CD4-positive, alpha-beta T cell treated with Interleukin-4 for 4 hours (primary cell): Measurements from ENCODE around the gene ESYT2.
"Not testable (repeated sequence)": the region's sequence is repeated elsewhere in the genome, so short reads cannot be mapped to it uniquely, and the experiment has no call there.

Experiments used
- DNase-seq: peaks from one replicate; pipeline ENCODE4 v3.0.0-alpha.2; 2020

ESYT2 gene, protein sequence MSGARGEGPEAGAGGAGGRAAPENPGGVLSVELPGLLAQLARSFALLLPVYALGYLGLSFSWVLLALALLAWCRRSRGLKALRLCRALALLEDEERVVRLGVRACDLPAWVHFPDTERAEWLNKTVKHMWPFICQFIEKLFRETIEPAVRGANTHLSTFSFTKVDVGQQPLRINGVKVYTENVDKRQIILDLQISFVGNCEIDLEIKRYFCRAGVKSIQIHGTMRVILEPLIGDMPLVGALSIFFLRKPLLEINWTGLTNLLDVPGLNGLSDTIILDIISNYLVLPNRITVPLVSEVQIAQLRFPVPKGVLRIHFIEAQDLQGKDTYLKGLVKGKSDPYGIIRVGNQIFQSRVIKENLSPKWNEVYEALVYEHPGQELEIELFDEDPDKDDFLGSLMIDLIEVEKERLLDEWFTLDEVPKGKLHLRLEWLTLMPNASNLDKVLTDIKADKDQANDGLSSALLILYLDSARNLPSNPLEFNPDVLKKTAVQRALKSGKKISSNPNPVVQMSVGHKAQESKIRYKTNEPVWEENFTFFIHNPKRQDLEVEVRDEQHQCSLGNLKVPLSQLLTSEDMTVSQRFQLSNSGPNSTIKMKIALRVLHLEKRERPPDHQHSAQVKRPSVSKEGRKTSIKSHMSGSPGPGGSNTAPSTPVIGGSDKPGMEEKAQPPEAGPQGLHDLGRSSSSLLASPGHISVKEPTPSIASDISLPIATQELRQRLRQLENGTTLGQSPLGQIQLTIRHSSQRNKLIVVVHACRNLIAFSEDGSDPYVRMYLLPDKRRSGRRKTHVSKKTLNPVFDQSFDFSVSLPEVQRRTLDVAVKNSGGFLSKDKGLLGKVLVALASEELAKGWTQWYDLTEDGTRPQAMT

GRCh38 chr7:158829342-158830210 lies at the start of gene ESYT2:
TSS of gene ESYT2 (minus strand) at chr7:158829509. CDS start at chr7:158829418, 91 bp downstream.
- DNase-seq = peak; percentile 98

GRCh38 chr7:158878151-158879079 lies 49.1 kb upstream of the ESYT2 start:
- not testable (repeated sequence) for DNase-seq

DNA sequence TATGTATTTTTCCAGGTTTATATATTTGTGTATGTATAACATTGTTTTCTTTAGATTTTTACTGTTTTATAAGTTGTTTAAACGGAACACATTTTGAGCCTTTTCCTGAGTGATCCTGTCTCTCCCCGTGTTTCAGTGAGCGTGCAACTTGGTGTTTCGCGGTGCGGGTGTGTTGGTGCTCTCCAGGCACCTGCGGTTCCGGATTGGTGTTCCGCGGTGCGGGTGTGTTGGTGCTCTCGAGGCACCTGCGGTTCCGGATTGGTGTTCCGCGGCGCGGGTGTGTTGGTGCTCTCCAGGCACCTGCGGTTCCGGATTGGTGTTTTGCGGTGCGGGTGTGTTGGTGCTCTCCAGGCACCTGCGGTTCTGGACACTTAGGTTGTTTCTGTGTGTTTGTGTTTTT lies 47.7 kb upstream of the ESYT2 start:
- no peak for DNase-seq

DNA sequence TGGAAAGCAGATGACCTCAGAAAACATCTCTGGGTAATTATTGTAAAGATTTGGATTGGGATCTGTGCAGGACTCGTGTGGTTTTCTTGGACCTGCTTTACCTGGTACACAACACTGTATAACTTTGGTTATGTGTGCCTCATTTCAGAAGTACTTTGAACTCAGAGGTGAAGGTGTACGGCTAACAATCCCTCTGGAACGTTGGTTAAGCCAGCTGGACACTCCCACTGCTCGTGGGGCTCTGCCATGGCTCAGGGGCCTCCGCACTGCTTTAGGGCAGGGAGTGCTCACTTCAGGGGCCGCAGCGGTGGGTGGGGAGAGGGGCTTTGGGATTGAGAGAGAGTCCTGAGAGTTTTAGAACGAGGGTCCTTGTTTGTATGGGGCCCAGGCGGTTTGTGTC lies 40.6 kb upstream of the ESYT2 start:
- no peak for DNase-seq

GRCh38 chr7:158868764-158869410 lies 39.6 kb upstream of the ESYT2 start:
- DNase-seq = no peak

DNA sequence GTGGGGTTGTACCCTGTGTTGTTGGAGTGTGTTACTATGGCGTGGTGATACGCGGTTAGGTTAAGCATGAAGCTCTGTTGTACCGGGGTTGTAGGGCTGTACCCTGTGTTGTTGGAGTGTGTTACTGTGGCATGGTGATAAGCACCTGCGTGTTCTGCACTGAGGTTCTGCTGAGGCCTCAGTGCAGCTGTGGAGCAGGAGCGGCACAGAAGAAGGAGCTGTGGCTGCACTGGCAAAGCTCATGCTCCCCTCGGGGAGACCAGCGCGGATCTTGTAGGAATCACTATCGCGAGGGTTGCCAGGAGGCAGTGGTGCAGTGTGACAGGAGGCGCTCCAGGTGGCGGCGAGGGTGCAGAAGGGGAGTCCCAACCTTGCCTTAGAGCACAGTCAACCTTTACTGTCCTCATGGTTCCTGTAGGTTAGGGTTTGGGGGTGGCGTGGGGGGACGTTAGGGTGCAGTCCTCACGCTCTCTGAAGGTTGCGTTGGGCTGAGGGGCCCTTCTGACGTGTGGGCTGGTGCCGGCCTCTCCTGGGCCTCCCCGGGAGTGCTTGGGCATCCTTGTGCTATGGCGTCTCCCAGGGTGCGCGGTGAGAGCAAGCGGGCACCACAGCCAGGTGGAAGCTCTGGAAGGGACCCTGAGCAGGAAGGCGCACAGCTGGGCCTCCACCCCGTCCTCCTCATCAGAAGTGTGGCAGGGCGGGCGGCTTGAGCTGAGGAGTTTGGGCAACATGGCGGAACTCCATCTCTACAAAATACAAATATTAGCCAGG lies 38.1 kb upstream of the ESYT2 start:
- DNase-seq = no peak

DNA sequence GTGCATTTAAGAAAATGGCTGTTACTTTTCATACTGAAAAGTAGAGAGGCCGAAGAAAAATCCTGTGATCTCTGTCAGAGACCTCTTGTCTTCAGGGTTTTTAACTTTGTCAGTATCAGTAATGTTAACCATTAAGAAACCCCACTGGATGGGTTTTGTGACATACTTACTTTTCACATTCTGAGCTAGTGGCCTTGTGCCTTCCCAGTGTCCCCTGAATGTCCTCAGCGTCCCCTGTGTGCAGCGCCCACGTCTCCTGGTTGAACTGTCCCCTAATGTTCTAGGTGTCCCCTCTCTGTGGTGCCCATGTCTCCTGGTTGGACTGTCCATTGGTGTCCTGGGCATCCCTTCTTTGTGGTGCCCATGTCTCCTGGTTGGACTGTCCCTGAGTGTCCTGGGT lies 36.7 kb upstream of the ESYT2 start:
- no peak for DNase-seq

DNA sequence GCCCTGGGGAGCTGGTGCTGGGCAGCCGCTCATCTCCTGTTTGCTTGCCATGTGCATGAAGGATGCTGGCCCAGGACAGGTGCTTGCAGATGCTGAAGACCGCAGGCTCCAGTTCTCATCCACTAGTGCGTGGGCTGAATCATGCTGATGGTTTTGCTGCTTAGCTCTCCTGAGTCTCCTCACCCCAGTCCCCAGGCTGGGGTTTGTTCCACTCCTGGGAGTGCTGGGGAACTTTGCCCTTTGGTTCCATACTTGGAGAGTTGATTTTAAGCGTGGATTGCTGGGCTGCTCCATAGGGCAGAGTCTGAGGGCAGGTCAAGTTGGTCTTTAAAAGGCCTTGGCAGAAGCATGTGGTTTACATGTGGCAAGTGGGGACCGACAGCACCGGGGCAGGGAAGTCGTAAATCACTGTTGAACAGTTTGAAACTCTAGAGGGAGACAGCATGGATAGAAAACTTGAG lies 36.2 kb upstream of the ESYT2 start:
- DNase-seq = no peak

- DNase-seq = no peak
Observed at GRCh38 chr7:158864833-158865232, 35.5 kb upstream of the ESYT2 start.

GRCh38 chr7:158864507-158864820 lies 35.2 kb upstream of the ESYT2 start:
- no peak for DNase-seq

DNA sequence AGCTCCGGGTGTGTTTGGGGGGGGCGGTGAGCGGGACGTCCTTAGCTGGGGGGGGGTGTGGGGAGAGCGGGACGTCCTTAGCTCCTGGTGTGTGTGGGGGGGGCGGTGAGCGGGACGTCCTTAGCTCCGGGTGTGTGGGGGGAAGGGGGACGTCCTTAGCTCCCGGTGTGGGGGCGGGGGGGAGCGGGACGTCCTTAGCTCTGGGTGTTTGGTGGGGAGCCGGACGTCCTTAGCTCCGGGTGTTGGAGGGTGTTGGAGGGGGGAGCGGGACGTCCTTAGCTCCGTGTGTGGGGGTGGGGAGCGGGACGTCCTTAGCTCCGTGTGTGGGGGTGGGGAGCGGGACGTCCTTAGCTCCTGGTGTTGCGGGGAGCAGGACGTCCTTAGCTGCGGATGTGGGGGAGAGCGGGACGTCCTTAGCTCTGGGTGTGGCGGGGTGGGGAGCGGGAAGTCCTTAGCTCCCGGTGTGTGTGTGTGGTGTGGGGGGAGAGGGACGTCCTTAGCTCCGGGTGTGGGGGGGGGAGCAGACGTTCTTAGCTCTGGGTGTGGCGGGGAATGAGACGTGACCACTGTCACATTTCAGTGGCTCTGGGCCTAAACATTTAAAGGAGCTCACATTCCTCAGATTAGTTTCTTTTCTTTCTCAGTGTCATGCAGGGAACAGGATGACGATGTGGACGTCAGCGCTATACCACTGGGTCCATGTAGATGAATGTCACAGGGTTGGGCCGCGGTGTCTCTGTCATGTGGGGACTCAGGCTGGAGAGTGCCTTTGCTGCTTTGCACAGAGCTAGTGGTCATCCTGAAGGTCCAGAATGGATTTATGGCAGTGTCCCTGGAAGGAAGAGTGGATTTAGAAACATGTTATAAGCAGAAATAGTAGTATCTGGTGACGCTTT lies 34.5 kb upstream of the ESYT2 start:
- peak; percentile 21 for DNase-seq

DNA sequence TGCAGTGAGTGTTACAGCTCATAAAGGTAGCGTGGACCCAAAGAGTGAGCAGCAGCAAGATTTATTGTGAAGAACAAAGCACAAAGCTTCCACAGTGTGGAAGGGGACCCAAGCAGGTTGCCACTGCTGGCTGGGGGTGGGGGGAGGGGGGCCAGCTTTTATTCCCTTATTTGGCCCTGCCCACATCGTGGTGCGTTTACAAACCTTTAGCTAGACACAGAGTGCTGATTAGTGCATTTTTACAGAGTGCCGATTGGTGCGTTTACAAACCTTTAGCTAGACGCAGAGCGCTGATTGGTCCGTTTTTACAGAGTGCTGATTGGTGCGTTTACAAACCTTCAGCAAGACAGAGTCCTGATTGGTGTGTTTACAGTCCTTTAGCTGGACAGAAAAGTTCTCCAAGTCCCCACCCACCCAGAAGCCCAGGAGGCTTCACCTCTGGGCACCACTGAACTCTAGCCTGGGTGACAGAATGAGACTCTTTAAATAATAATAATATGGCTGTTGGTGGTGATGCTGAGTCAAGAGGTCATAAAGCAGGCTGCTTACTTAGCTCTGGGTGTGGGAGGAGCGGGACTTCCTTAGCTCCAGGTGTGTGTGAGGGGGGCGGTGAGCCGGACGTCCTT lies 33.8 kb upstream of the ESYT2 start:
- peak; percentile 19 for DNase-seq

DNA sequence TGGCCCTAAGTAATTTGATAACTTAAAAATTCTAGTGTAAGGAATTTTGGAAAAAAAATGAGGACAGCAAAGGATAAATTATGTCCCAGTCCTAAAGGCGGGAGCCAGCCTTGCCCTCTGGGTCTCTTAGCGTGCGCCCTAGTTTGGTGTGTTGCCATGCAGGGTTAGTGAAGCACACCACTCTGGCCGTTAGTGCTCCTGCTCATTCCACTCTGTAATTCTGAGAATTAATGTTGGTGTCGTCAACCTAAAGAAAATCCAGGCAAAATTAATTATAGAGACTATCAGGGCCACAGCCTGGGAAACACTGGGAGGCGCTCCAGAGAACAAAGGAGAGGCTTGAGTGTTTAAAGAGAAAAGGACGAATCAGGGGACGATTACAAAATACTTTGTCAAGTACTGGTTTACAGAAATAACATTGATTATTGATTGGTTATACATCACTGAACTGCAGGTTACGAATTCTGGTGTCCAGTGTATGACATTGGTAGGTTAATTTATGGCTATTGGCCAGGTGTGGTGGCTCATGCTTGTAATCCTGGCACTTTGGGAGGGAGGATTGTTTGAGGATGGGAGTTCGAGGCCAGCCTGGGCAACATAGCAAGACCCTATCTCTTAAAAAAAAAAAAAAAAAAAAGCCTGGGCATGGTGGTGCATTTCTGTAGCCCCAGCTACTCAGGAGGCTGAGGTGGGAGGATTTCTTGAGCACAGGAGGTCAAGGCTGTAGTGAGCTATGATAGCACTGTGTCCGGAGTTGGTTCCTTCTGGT lies 32.8 kb upstream of the ESYT2 start:
- DNase-seq = no peak

DNA sequence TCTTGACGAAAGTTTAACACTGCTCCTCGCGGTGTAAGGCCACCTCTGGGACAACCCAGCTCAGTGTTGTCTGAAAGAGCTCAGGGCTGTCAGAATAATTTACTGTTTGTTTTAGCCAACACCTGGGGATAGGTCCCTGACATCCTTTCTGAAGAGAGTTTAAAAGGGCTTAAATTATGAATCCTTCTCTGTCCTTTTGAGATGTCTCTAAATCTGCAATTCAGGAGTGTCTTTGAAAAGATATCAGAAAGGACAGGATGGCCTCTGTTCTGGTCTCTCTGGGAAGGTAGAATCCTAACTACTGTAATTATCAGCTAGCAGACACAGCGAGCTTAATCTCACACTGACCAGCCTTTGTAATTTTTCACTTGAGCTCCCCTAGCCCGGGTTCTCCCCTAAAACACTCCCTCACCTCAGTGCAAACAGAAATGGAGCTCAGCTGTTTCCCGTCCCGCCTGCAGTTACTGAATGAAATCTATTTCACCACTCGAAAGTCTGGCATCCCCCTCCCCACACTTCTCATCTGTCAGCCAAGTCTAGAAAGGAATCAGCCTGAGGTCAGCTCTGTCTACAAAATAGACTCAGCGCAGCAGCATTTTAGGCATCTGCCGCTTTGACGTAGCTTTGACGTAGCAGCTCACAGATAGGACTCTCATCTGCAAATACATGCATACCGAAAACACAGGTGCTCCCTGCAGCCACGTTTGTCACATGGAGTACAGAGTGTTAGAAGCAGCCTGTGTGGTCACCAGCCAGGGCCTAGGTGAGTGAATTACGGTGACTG lies 31.9 kb upstream of the ESYT2 start:
- no peak for DNase-seq

DNA sequence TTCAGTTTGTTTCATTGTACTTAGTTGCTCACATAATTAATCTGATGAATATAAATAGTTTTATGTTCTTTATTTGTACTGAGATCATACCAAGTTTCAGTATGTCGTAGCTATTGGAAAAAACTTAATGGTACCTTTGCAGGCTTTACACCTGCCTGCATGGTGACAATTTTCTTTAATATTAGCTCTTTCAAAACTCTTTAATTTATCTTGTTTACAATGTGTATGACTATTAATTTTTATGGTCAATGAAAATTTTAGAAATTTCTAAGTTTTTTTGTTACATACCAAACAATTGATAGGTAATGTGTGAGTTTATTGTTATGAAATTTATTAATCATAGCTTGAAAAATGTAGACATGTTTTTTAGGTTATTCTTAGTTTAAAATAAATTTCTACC lies 31.1 kb upstream of the ESYT2 start:
- no peak for DNase-seq

DNA sequence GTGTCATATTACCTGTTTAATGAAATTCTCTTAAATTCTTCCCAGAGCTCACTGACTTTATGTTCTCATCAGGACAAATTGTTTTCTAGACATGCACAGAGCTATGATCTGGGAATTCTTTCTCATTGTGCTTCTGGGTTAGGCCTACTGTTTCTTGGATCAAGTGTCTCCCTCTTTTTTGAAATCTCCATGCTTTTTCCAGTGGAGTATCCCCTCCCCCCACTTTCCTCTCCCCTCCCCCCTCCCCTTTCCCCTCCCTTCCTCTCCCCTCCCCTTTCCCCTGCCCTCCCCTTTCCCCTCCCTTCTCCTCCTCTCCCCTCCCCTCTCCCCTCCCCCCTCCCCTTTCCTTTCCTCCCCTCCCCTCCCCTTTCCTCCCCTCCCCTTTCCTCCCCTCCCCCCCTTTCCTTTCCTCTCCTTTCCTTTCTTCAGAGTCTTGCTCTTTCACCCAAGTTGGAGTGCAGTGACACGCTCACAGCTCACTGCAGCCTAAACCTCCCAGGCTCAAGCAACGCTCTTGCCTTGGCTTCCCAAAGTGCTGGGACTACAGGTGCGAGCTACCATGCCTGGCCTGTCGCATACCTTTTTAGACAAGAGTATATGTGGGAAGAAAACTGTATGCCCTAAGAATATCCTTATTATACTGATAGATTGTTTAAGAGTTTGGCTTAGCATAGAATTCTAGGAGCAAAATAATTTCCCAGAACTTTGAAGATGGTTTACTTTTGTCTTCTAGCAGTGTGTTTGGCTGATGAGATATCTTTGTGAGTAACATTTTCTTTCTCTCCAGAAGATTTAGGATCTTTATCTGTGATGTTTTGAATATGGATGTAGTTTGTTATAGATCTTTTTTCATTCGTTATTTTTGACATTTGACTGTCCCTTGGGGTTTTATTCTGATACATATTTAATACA lies 29.5 kb upstream of the ESYT2 start:
- no peak for DNase-seq
